ENCODE measurements around the gene SPPL2B.

Gene SPPL2B

GRCh38 chr19:2302319-2303210 lies 25.9 kb upstream of the SPPL2B start:
- no peak for DNase-seq

- DNase-seq, result no peak
Observed at GRCh38 chr19:2303211-2303798, 25.2 kb upstream of the SPPL2B start.

- no peak for DNase-seq
Observed at GRCh38 chr19:2305452-2306280, 22.8 kb upstream of the SPPL2B start.

GRCh38 chr19:2306281-2306806 lies 22.1 kb upstream of the SPPL2B start:
- DNase-seq, result no peak

GRCh38 chr19:2306971-2307370 lies 21.5 kb upstream of the SPPL2B start:
- DNase-seq, result no peak

GRCh38 chr19:2307518-2308012 lies 20.9 kb upstream of the SPPL2B start:
- no peak for DNase-seq

- peak in 1 of 2 experiments; percentile 63 for DNase-seq
Observed at GRCh38 chr19:2308114-2308556, 20.3 kb upstream of the SPPL2B start, which contains the start of gene LINGO3. TSS of gene LINGO3 (minus strand) at chr19:2308154. CDS start at chr19:2291776, 16,378 bp downstream.

GRCh38 chr19:2309734-2310362 lies 18.6 kb upstream of the SPPL2B start:
- peak in 1 of 2 experiments; percentile 73 for DNase-seq

- no peak for DNase-seq
Observed at GRCh38 chr19:2311093-2311492, 17.4 kb upstream of the SPPL2B start.

- DNase-seq, result no peak
Observed at GRCh38 chr19:2312820-2313501, 15.5 kb upstream of the SPPL2B start.

- DNase-seq, result no peak
Observed at GRCh38 chr19:2315121-2315817, 13.2 kb upstream of the SPPL2B start.

- DNase-seq, result no peak
Observed at GRCh38 chr19:2315818-2316353, 12.6 kb upstream of the SPPL2B start.

- no peak for DNase-seq
Observed at GRCh38 chr19:2317300-2317699, 11.2 kb upstream of the SPPL2B start.

- DNase-seq, result no peak
Observed at GRCh38 chr19:2317756-2318155, 10.7 kb upstream of the SPPL2B start.

GRCh38 chr19:2318923-2319322 lies 9.6 kb upstream of the SPPL2B start:
- no peak for DNase-seq

GRCh38 chr19:2319551-2319950 lies 8.9 kb upstream of the SPPL2B start:
- DNase-seq, result no peak

- no peak for DNase-seq
Observed at GRCh38 chr19:2320049-2320448, 8.4 kb upstream of the SPPL2B start.

- DNase-seq, result no peak
Observed at GRCh38 chr19:2320939-2321338, 7.5 kb upstream of the SPPL2B start.

- no peak for DNase-seq
Observed at GRCh38 chr19:2321565-2322283, 6.8 kb upstream of the SPPL2B start.

- no peak for DNase-seq
Observed at GRCh38 chr19:2323707-2324106, 4.8 kb upstream of the SPPL2B start.

Data from NCI-H2081 (cell line).